ENCODE results near the gene GCLM.
"Not testable (repeated sequence)": the region's sequence is repeated elsewhere in the genome, so short reads cannot be mapped to it uniquely, and the experiment has no call there.

GCLM gene

DNA sequence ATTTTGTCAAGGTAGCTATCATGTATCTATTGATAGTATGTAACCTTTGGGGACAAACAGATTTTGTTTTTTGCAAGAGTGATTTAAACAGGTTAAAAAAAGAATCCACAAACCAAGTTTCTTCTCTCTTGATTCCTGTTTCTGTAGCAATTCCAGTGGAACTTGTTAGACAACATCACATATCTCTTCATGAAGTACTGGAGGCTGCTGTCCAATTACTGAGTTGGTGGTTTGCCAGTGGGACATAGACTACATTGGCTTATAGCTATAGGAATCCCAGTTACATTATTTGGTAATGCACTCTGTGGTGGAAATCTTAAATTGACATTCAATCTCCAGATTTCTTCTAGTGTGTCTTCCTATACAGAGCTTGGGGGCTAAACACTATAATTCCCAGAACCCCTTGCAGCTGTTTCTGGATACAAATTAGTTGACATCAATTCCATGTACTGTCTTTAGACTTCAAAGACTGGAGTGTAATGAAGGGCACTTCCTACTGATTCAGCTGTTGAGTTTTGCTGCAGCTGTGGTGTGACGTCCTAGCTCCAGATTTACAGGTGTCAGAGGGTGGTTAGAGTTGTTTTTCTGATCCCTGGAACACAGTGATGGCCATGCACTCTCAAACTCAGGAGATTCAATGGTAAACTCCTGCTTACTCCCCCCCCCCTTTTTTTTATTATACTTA is 29.4 kb upstream of the GCLM start:
- no peaks in the 10 kb centered on the region for H3K79me2 ChIP-seq
- H3K4me3 ChIP-seq (ENCODE audit: low read depth, low read length) = no peak overlapping the region
- no peak overlapping the region for H3K4me2 ChIP-seq (ENCODE audit: low read length)
- no peak overlapping the region for H3K9ac ChIP-seq
- no peak for TF ChIP-seq CTCF (IDR thresholded peaks at IDR 0.05)
- H3K9me3 ChIP-seq (ENCODE audit: control insufficient read depth, low read length) = no peaks in the 10 kb centered on the region
- H3K27me3 ChIP-seq (ENCODE audit: control insufficient read depth, insufficient read depth, low read length) = no peaks in the 10 kb centered on the region
- H3K27ac ChIP-seq = no peak overlapping the region
- H3K4me1 ChIP-seq = no peaks in the 10 kb centered on the region
- H3K36me3 ChIP-seq (ENCODE audit: control insufficient read depth, insufficient read depth, low read length) = no peaks in the 10 kb centered on the region
- H2AFZ ChIP-seq = no peak overlapping the region

DNA sequence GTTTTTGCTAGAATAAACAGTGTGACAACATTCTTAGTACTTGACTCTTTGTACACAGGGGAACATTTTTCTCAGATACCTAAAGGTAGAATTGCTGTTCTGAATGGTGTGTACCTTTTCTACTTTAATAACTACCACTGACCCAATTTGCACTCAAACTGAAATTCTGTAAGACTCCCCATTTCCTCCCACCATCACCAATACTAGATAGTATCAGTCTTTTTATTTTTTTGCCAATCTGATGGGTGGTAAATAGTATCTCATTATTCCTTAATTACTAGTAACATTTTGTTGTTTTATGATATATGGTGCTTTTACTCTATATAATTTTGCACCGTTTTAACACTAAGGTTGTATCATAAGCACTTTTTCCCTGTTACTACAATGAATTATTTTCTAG is 28.8 kb upstream of the GCLM start:
- Histone ChIP-seq H3K27ac (no peak overlapping the region), H2AFZ (no peak overlapping the region)
- no peak for TF ChIP-seq CTCF (IDR thresholded peaks at IDR 0.05)

DNA sequence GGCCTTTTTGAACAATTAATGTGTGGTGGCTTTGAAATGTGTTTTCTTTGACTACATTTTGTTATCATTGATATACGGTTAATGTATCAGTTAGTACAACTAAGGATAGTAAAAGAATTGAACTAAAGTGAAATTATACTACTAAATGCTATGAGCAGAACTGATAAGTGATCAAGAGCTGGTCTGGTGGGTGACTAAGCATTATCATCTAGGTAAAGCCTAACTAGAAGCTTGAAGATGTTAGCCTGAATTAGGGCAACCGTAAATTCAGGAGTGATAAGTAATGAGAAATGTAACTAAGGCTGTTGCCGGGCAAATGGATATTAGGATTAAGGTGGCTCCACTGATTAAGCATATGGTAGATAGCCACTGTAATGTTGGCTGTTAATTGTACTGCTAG is 16.0 kb upstream of the GCLM start:
- Histone ChIP-seq H2AFZ (no peak overlapping the region), H3K79me2 (no peaks in the 10 kb centered on the region), H3K9me3 (ENCODE audit: control insufficient read depth, low read length) (no peaks in the 10 kb centered on the region), H3K27ac (no peak overlapping the region), H3K4me1 (no peaks in the 10 kb centered on the region), H3K4me3 (ENCODE audit: low read depth, low read length) (no peak overlapping the region), H3K27me3 (ENCODE audit: control insufficient read depth, insufficient read depth, low read length) (no peaks in the 10 kb centered on the region), H3K4me2 (ENCODE audit: low read length) (no peak overlapping the region), H3K9ac (no peak overlapping the region), H3K36me3 (ENCODE audit: control insufficient read depth, insufficient read depth, low read length) (no peaks in the 10 kb centered on the region)
- TF ChIP-seq CTCF (IDR thresholded peaks at IDR 0.05) = no peak

More for the DNA sequence above, 28.8 kb upstream of the GCLM start:
- Histone ChIP-seq H3K9ac (no peak overlapping the region), H3K4me3 (ENCODE audit: low read depth, low read length) (no peak overlapping the region), H3K36me3 (ENCODE audit: control insufficient read depth, insufficient read depth, low read length) (no peaks in the 10 kb centered on the region), H3K4me1 (no peaks in the 10 kb centered on the region), H3K4me2 (ENCODE audit: low read length) (no peak overlapping the region), H3K27me3 (ENCODE audit: control insufficient read depth, insufficient read depth, low read length) (no peaks in the 10 kb centered on the region), H3K79me2 (no peaks in the 10 kb centered on the region), H3K9me3 (ENCODE audit: control insufficient read depth, low read length) (no peaks in the 10 kb centered on the region)

DNA sequence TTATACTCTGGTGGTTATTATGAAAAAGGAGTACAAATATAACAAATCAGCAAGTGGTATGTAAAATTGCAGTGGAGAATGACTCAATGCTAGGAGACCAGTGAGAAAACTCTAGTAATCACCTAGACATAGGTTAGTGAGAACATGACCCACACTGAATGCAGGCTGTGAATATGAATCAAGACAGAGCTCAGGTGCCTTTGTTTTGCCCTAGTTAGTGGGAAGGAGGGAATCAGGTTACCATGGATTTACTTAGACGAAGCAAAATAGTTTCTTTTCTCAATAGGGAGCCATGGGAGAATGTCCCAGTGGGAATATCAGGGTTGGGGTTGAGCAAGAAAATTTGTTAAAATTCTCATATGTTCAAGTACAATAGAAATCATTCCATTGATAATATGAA is 10.6 kb upstream of the GCLM start:
- TF ChIP-seq CTCF (IDR thresholded peaks at IDR 0.05) = no peak
- no peak overlapping the region for H3K4me2 ChIP-seq (ENCODE audit: low read length)
- no peaks in the 10 kb centered on the region for H3K27me3 ChIP-seq (ENCODE audit: control insufficient read depth, insufficient read depth, low read length)
- no peaks in the 10 kb centered on the region for H3K4me1 ChIP-seq
- H3K36me3 ChIP-seq (ENCODE audit: control insufficient read depth, insufficient read depth, low read length) = no peaks in the 10 kb centered on the region
- H2AFZ ChIP-seq = no peak overlapping the region
- H3K9ac ChIP-seq = no peak overlapping the region
- no peak overlapping the region for H3K27ac ChIP-seq
- H3K4me3 ChIP-seq (ENCODE audit: low read depth, low read length) = no peak overlapping the region
- no peaks in the 10 kb centered on the region for H3K79me2 ChIP-seq
- no peaks in the 10 kb centered on the region for H3K9me3 ChIP-seq (ENCODE audit: control insufficient read depth, low read length)

GRCh38 chr1:93917302-93917701 is 8.1 kb upstream of the GCLM start:
- no peak overlapping the region for H3K27ac ChIP-seq
- H3K4me2 ChIP-seq (ENCODE audit: low read length) = no peak overlapping the region
- H3K27me3 ChIP-seq (ENCODE audit: control insufficient read depth, insufficient read depth, low read length) = no peaks in the 10 kb centered on the region
- H3K36me3 ChIP-seq (ENCODE audit: control insufficient read depth, insufficient read depth, low read length) = no peaks in the 10 kb centered on the region
- H3K79me2 ChIP-seq = no peaks in the 10 kb centered on the region
- no peak for TF ChIP-seq CTCF (IDR thresholded peaks at IDR 0.05)
- no peak overlapping the region for H3K4me3 ChIP-seq (ENCODE audit: low read depth, low read length)
- no peak overlapping the region for H2AFZ ChIP-seq
- no peaks in the 10 kb centered on the region for H3K9me3 ChIP-seq (ENCODE audit: control insufficient read depth, low read length)
- no peaks in the 10 kb centered on the region for H3K4me1 ChIP-seq
- no peak overlapping the region for H3K9ac ChIP-seq

- H3K4me2 ChIP-seq (ENCODE audit: low read length); H3K9ac ChIP-seq; H3K27me3 ChIP-seq (ENCODE audit: control insufficient read depth, insufficient read depth, low read length): not testable (repeated sequence)
Measured at GRCh38 chr1:93910880-93911279, 1.6 kb upstream of the GCLM start.

More at GRCh38 chr1:93910880-93911279, 1.6 kb upstream of the GCLM start:
- not testable (repeated sequence) for H2AFZ ChIP-seq; H3K36me3 ChIP-seq (ENCODE audit: control insufficient read depth, insufficient read depth, low read length); H3K4me3 ChIP-seq (ENCODE audit: low read depth, low read length); H3K27ac ChIP-seq; H3K4me1 ChIP-seq; H3K79me2 ChIP-seq; H3K9me3 ChIP-seq (ENCODE audit: control insufficient read depth, low read length)

Measured in parathyroid adenoma (tissue), 2 donors.